Urinary bladder (tissue), 4 donors: Measurements from ENCODE around the gene NEAT1. TPM values are rescaled to one million over a fixed set of nuclear protein-coding genes. Genes with fewer than 3 reads are reported as not detected.

Experiments used
- DNase-seq: peaks from one replicate; pipeline ENCODE4 v3.0.0-alpha.2; 2015; ENCODE audit errors: extremely low spot score
- H3K27ac ChIP-seq: one replicate; pipeline ENCODE4 v1.5.1; 2013; ENCODE audit warnings: low read depth, mild to moderate bottlenecking, moderate library complexity
- H3K36me3 ChIP-seq: one replicate; pipeline ENCODE4 v1.6.1; 2013; ENCODE audit warnings: mild to moderate bottlenecking, moderate library complexity; ENCODE audit not compliant: insufficient read depth
- H3K4me1 ChIP-seq: one replicate; pipeline ENCODE4 v1.6.1; 2013; ENCODE audit warnings: mild to moderate bottlenecking, moderate library complexity; ENCODE audit not compliant: insufficient read depth
- H3K4me3 ChIP-seq: one replicate; pipeline ENCODE4 v1.5.1; 2013; ENCODE audit warnings: low read depth, low read length
- WGBS: extraction: QIAGEN DNeasy Blood & Tissue Kit; methylation state at CpG from one replicate; pipeline ENCODE4 v1.1.7; 2013; 5-methylcytosine and 5-hydroxymethylcytosine counted together
- polyA plus RNA-seq: library from polyadenylated mRNA; stranded (reverse); fragments of 200-250 nt; gene quantifications from one replicate; pipeline ENCODE4 v1.2.3, GENCODE V29; 2013
- total RNA-seq: library from RNA; depleted of rRNA; stranded (reverse); fragments of >200 nt; gene quantifications from one replicate; pipeline ENCODE4 v1.2.3, GENCODE V29; 2014
- donor health status: healthy with polysubstance abuse.
- donor health status: healthy.

The NEAT1 gene
- total and polyA plus RNA-seq, 2 donors = 104 to 450 TPM

DNA sequence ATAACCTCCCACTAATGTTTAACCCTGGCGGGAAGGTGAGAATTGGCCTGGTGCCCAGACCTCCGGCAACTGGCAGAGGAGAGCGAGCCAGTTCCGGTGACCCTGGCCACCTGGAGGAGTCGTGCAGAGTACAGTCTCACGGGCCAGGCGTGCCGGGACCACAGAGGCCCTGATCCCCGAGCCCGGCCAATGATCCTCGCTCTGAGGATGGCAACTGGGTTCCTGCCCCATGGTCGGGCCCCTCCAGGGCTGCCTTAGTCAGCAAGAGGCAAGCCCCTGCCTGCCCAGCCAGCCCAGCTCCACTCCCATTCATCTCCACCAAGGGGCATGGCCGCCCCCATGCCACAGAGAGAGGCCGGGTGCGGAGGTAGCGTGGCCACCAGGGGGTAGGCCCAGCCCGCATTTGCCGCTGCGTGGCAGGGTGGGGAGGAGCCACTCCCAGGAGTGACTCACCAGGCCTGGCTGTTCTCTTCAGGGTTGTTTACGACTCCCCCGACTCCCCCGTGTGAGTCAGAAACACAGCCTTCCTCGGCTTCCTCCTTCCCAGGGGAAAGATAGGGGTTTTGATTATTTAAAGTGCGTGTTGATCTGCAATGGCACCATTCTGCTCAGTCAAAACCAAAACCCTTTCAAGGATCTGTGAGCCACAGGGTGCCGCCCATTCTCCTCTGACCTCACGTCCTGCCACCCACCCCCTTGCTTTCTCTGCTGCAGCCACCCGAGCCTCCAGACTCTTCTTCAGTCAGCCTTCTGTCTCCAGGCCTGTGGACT, 40.4 kb upstream of the NEAT1 start, which contains the start of gene SLC25A45:
Gene SLC25A45 (minus strand): TSS at position 614 of the 771 bp plus-strand sequence. CDS start 695 bp downstream, outside the sequence.
- H3K27ac ChIP-seq = peak within 1 kb of the TSS; percentile 99
- no peaks in the 10 kb centered on the region for H3K36me3 ChIP-seq
- no peaks in the 10 kb centered on the region for H3K4me1 ChIP-seq
- DNase-seq = peak; percentile 82
- WGBS = 1% methylated on average over 27 of the region's 27 CpGs
- H3K4me3 ChIP-seq = peak within 1 kb of the TSS; percentile 19

DNA sequence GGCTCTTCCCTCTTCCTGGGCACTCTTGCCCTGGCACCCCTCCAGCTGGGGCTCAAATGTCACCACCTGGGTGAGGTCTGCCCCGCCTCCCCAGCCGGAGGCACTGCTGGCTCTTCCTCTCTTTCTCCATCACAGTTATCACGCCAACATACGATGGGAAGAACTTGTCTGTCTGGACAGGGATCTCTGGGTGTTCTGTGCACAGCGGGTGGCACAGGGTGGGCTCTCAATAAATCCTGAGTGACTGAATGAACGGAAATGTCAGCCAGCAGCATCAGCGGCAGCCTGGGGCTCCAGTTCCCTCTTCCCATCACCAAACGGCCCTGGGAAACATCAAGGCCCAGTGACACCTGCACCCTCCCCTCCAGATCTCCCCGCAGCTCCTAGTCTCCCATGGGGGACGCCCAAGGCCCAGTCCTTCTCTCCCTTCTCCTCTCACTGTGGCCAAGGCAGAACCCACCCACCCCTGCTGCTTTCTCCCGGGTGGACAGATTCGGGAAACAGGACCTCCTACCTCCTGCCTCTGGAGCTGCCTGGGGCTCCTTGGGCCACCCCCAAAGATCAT, 39.7 kb upstream of the NEAT1 start:
- WGBS = 9% methylated on average over 12 of the region's 12 CpGs
- H3K4me3 ChIP-seq = peak overlapping the region; percentile 3
- no peaks in the 10 kb centered on the region for H3K4me1 ChIP-seq
- DNase-seq = no peak
- peak overlapping the region; percentile 99 for H3K27ac ChIP-seq
- H3K36me3 ChIP-seq = no peaks in the 10 kb centered on the region

DNA sequence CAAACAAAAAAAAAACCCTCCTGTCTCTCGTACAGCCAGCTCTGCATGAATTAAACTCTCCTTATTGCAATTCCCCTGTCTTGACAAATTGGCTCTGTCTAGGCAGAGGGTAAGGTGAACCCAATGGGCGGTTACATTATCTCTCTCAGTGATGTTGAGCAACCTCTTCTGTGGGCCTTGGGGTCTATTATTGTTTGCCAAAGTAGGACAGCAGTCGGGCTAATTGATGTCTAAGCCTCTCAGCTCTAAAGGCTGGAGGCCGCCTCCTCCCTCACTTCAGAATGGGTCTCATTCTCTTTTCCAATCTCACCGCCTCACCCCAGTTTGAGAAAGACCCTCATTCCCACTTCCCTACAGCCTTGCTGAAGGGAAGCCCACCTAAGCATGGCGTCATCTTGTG, 38.8 kb upstream of the NEAT1 start:
- Histone ChIP-seq H3K4me1 (no peaks in the 10 kb centered on the region), H3K36me3 (no peaks in the 10 kb centered on the region), H3K27ac (peak overlapping the region; percentile 70), H3K4me3 (no peak overlapping the region)
- DNase-seq = no peak
- WGBS = 90% methylated on average over 6 of the region's 6 CpGs

DNA sequence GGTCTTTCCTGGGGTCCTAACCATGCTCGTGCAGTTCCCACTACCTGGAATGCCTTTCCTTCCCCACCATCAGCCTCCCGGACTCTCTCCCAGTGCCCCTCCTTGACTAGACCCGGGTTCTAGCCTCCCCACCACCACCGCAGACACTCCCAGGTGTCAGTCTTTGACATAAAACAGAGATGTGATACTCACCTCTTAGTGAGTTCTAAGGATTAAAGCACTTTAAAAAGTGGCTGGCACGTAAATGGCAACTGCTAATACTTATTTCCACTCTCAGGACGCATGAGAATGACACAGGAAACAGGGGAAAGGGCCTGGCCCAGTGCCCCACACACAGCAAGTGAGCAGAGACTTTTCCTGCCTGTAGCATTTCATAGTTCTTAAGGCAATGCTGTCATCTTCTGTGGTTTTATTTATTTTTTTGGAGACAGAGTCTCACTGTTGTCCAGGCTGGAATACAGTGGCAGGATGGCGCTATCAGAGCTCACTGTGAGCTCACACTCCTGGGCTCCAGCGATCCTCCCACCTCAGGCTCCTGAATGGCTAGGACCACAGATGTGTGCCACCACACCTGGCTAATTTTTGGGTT, 38.2 kb upstream of the NEAT1 start:
- 70% methylated on average over 8 of the region's 8 CpGs for WGBS
- Histone ChIP-seq H3K4me3 (no peak overlapping the region), H3K36me3 (no peaks in the 10 kb centered on the region), H3K4me1 (no peaks in the 10 kb centered on the region), H3K27ac (peak overlapping the region; percentile 70)
- DNase-seq = no peak

DNA sequence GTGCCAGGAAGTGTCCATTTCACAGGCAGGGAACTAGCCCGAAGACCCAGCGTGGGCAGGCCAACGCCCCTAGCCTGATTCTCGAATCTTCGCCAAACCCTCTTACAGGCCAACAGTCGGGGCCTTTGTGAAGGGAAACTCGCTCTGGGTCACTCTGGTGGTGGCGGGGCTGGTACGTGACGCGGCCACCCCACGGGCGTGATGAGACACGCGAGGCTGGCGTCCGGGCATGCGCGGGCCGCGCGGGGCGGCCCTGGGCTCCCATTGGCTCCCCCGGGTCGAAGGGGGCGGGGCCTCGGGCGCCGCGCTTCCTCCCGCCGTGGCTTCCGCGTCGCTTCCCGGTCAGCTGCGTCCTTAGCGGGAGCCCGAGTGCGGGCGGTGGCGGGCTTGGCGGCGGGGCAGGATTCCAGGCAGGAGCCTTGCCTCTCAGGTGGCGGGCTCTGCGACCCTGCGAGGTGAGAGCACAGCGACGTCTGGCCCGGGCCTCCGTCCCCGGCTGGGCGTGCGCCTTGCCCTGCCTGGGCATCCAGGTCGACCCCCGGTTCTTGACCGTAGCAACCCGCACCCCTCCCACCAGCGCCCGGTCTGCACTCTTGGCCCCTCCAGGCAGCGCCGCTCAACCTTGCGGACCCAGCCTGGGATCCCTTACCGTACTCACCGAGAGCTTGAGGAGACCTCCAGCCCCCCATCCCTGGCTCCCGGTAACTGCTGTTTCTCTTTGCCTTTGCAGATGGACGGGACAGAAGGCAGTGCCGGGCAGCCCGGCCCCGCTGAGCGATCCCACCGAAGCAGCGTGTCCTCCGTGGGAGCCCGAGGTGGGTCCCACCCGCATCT, 36.1 kb upstream of the NEAT1 start, which contains the start of gene FRMD8:
Gene FRMD8 (plus strand): TSS at position 331 of the 834 bp plus-strand sequence. CDS start 400 bp downstream, at position 731.
- Histone ChIP-seq H3K4me3 (peak within 1 kb of the TSS; percentile 70), H3K4me1 (no peaks in the 10 kb centered on the region), H3K36me3 (no peaks in the 10 kb centered on the region), H3K27ac (peak within 1 kb of the TSS; percentile 94)
- whole genome bisulfite sequencing = 1% methylated on average over 76 of the region's 76 CpGs
- DNase-seq = peak; percentile 33

DNA sequence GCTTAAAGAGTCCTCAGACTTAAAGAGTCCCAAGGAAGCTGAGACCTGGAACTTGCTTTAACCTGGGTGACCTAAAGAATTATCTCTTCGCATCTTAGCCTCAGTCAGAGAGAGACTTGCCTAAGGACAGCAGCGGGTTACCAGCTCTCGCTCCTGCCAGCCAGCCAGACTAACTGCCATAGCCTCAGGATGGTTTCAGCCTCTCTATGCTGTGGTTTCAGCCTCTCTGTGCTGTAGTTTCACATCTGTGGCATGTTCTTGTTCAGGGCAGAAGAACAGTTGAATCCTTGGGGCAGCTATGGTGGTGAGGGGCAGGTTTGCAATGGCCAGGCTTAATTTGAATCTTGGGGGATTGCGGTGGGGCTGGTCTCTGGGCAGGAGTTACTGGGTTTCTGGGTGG, 33.9 kb upstream of the NEAT1 start:
- WGBS = 94% methylated on average over 4 of the region's 4 CpGs
- no peaks in the 10 kb centered on the region for H3K4me1 ChIP-seq
- H3K4me3 ChIP-seq = no peak overlapping the region
- no peak for DNase-seq
- no peaks in the 10 kb centered on the region for H3K36me3 ChIP-seq
- H3K27ac ChIP-seq = no peak overlapping the region

DNA sequence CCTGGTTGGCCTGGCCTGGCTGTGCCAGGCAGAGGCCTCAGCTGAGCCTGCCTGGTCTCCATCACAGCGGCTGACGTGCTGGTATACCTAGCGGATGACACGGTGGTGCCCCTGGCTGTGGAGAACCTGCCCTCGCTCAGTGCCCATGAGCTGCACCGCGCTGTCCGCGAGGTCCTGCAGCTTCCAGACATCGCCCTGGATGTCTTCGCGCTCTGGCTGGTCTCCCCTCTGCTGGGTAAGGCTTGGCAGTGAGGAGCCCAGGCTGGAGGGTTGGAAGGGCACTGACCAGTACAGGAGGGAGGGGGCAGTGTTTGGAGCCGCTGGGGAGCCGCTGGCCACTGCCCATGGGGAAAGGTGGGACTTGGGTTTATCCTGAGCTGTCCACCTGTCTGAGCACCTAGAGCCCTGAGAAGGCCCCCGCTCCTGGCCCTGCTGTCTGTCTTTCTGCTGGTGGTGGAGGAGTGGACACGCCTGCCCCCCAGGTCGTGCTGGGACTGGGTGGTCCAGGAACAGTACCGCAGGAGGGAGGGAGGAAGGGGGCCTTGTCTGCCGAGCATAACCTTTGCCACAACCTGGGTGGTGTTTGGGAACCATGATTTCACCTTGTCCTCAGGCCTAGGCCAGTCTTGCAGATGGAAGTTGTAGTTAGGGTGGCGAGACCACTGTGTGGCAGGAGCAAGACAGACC, 33.2 kb upstream of the NEAT1 start:
- DNase-seq = no peak
- Histone ChIP-seq H3K36me3 (no peaks in the 10 kb centered on the region), H3K4me1 (no peaks in the 10 kb centered on the region), H3K27ac (no peak overlapping the region), H3K4me3 (no peak overlapping the region)
- 86% methylated on average over 20 of the region's 20 CpGs for WGBS

DNA sequence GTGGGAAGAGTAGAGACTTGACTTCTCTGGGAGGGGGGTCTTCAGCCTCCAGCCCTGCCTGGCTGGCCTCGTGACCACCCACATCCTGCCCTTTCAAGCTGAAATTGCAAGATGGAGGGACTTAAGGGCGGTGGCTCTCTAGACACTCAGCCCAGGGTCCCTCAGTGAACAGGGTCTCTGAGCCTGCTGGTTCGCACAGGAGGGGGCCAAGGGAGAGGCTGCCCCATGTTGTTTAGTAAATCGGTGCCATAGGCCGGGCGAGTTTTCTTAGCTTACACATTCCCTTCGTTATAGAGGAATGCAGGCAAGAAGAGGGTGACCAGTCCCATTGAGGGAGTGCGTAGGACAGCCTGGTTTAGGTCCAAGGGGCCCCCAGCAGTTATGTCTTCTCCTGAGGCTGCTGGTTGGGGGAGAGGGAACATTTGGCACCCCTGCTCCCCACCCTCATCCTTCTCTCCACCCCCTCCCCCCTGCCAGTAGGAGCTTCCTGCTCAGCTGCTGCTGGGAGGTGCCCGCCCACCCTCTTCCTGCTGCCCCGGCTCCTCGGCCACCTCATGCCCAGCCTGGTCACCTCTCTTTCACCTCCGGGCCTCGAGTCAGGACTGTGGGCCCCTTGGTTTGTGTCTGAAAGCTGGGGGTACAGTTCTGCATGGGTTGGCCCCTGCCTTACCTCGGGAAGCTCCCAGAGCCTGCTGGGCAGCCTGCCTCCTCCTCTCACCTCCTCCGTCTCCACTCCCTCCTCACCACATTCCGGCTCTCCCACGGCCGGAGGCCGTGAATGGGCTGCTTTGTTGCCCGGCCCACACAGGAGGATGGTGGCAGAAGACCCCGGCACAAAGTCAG, 32.3 kb upstream of the NEAT1 start:
- 54% methylated on average over 21 of the region's 21 CpGs for WGBS
- DNase-seq = no peak
- no peak overlapping the region for H3K4me3 ChIP-seq
- no peak overlapping the region for H3K27ac ChIP-seq
- no peaks in the 10 kb centered on the region for H3K4me1 ChIP-seq
- H3K36me3 ChIP-seq = no peaks in the 10 kb centered on the region

DNA sequence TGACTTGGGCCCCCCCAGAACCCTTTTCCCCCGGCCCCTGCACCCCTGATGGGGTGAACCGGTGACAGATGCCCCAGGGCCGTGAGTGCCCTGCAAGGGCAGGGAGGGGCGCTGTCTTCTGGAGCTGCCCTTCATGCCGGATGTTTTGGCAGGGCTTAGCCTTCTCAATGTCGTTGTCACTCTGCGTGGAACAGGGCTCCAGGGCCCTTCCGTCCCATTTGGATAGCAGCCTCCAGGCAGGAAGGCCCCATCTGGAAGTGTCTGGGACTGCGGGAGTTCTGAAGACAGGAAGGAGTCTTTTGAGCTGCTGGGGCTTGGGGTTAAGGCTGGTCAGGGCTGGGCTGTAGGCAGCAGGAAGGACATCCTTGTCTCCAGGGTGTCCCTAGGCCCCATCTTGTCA, 31.6 kb upstream of the NEAT1 start:
- DNase-seq = no peak
- Histone ChIP-seq H3K36me3 (no peaks in the 10 kb centered on the region), H3K27ac (no peak overlapping the region), H3K4me1 (no peaks in the 10 kb centered on the region), H3K4me3 (no peak overlapping the region)
- 61% methylated on average over 9 of the region's 9 CpGs for WGBS

DNA sequence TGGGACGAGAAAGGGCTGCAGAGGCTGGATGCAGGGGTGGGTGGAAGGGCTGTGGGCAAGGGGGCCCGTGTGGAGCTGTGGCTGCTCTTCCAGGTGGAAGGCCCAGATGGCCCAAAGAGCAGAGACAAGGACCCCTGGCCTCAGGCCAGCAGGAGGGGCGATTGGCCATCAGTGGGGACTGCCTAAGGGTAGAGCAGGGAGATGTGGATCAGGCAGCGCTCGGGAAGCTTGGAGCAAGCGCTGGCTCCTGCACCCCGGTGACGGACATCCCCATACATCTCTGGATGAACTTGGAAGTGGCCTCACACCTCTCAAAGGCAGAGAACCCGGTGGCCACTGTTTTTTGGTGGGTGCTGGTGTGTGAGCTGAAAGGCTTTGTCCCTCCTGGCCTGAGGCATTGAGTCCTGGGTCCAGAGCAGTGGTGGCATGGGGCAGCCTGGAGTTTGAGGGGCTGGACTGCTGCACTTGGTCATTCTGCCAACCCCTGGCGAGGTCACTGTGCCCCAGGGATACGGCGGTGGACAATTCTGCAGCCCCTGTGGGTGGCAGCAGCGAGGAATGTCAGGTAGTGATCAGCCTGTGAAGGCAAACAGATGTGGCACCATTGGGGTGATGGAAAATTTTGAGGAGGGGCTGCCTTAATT, 30.3 kb upstream of the NEAT1 start:
- DNase-seq = no peak
- Histone ChIP-seq H3K4me1 (no peaks in the 10 kb centered on the region), H3K36me3 (peaks cover under 1% of the 10 kb centered on the region), H3K4me3 (no peak overlapping the region), H3K27ac (no peak overlapping the region)
- 88% methylated on average over 13 of the region's 13 CpGs for WGBS

DNA sequence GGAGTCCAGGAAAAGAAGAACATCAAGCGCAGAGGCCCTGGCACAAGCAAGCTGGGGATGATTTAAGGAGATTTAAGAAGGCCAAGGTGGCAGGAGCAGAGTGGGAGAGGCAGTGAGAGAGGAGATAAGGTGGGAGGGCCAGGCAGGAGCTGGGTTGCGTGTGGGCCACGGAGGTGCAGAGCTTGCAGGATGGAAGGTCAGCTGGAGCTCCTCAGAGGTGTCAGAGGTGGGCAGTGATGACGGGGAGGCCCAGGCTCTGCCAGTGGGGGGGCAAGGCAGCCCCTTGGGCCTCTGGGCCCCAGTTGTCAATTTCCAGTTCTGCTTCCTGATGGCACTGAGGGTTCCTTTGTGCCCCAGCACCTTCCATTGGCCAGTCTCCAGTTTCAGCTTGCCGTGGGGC, 29.7 kb upstream of the NEAT1 start:
- Histone ChIP-seq H3K36me3 (peaks cover 3% of the 10 kb centered on the region), H3K4me1 (no peaks in the 10 kb centered on the region), H3K4me3 (no peak overlapping the region), H3K27ac (no peak overlapping the region)
- DNase-seq = no peak
- WGBS = 86% methylated on average over 5 of the region's 5 CpGs

DNA sequence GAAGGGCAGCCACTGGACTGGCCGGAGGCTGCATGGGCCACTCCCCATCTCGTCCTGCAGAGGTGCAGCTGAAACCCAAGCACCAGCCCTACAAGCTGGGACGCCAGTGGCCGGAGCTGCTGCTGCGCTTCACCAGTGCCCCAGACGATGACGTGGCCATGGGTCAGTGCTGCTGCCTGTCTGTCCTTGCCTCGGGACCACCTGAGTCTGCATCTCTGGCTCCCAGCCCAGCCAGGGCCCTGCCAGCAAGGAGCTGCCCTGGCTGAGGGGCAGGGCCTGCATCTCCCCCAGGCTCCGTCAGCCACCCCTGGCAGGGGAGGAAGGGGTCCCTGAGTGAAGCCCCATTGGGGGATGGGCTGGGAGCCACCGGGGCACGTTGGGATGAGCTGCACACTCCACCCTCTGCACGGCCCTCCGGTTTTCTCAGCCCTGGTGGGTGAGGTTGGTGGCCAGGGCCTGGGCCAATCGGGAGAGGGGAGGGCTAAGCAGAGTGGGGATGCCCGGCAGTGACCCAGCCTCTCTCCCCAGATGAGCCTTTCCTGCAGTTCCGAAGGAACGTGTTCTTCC, 29.0 kb upstream of the NEAT1 start:
- no peak overlapping the region for H3K4me3 ChIP-seq
- H3K36me3 ChIP-seq = peaks cover 4% of the 10 kb centered on the region
- WGBS = 87% methylated on average over 17 of the region's 17 CpGs
- DNase-seq = no peak
- H3K27ac ChIP-seq = no peak overlapping the region
- no peaks in the 10 kb centered on the region for H3K4me1 ChIP-seq
